Activated CD8-positive, alpha-beta memory T cell treated with anti-CD3 and anti-CD28 coated beads, Interleukin-2, amount 50 U/mL, for 1 hour (primary cell): ENCODE results near the gene ASB2.

Experiments used
- DNase-seq: peaks from one replicate; pipeline ENCODE4 v3.0.0-alpha.2; 2020; ENCODE audit errors: extremely low read depth

Gene ASB2

GRCh38 chr14:93963692-93964091, 12.7 kb downstream of the ASB2 start:
- no peak for DNase-seq

GRCh38 chr14:93962701-93963601, 13.4 kb downstream of the ASB2 start:
- no peak for DNase-seq

DNA sequence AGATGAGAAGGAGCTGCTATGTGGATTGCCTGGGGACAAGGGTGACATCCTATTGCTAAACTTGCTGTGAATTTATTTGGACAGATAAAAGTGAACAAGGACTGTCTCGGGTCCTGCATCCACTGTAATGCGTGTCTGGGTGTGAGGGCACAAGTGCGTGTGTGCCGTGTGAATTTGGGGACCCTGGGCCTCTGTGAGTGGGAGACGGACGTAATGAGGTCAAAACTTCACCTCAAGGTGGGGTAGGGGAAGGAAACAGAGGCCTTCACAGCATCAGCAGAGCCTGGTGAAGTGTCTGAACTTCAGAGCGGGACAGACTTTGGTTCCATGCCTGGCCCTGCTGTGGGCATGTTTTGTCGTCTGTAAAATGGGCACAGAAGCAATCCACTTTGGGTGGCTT, 14.8 kb downstream of the ASB2 start:
- no peak for DNase-seq

DNA sequence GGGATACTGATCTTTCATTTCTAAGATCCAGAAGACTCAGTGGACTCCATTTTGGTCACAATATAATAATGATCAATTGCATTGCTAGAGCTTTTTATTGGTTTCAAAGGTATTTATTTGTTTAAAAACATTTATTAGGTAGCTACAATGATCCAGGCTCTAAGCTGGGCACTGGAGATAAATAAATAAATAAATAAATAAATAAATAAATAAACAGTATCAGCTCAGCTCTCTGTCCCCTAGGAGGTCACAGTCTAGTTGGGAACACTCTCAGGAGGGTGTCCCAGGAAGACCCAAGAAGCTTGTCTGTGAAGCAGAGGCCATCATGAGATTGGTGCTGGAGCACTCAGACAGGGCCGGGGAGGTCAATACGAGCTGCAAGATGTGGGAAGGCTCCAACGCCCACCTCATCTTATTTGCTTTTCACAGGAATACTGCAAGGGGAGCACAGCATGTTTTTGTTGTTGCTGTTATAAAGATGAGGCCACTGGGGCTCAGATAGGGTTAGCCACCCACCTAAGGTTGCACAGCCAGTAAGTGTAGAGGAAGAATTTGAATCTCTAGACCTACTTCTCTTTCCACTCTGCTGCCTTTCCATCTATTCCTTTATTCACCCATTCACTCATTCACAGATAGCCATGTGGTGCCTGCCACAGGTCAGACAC, 15.5 kb downstream of the ASB2 start:
- no peak for DNase-seq

DNA sequence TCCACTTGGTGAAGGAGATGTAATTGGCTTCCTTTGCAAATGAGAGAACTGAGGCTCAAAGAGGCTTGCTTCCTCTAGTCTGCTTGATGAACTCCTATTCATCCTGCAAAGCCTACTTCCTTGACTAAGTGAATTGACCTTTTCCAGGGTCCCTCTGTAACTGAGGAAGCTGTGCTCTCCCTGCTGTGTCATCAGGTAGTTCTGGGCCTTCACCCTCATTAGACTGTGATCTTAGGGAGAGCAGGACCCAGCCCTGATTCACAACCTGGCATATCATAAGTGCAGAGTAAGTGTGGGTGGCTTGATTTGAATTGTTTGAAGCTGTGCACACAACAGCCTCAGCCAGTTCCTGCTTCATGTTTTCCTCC, 16.3 kb downstream of the ASB2 start:
- DNase-seq = no peak

GRCh38 chr14:93959239-93960107, 16.9 kb downstream of the ASB2 start:
- peak; percentile 84 for DNase-seq

DNA sequence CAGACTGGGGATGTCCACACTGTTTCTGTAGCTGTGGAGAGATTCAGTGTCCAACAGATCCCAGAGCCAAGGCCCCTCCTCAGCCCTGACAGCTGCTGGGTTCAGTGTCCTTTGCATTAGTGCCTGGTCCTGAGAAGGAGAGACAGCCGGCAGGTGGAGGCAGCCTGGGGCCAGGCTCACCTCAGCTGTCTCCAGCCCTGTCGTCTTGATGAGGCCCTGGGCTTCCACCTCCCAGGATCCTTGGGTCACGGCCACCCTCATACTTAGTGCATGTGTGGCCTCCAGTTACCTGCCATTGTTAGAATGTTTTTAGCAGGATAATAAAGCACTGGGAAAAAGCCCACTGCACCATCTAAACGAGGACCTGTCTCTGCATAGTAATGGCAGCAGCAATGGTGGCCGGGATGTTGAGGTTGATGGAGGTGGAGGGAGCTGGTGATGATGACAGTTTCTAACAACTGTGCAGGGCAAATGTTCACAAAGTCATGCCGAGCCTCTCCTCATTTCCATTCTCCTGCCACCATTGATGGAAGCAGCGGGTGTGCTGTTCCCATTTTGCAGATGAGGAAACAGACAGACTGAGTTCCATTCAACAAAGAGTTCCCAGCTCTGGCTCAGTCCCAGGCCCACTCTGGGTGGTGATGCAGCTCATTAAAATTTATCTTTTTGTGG, 17.7 kb downstream of the ASB2 start:
- DNase-seq = no peak

- DNase-seq = no peak
Measured at GRCh38 chr14:93957751-93958566, 18.4 kb downstream of the ASB2 start.

- DNase-seq = no peak
Measured at GRCh38 chr14:93957333-93957710, 19.0 kb downstream of the ASB2 start.

GRCh38 chr14:93956514-93957332, 19.6 kb downstream of the ASB2 start:
- DNase-seq = no peak

- no peak for DNase-seq
Measured at GRCh38 chr14:93955850-93956481, 20.4 kb downstream of the ASB2 start.

GRCh38 chr14:93954900-93955849, 21.2 kb downstream of the ASB2 start:
- DNase-seq = no peak

- DNase-seq = no peak
Measured at GRCh38 chr14:93954516-93954830, 21.9 kb downstream of the ASB2 start.

DNA sequence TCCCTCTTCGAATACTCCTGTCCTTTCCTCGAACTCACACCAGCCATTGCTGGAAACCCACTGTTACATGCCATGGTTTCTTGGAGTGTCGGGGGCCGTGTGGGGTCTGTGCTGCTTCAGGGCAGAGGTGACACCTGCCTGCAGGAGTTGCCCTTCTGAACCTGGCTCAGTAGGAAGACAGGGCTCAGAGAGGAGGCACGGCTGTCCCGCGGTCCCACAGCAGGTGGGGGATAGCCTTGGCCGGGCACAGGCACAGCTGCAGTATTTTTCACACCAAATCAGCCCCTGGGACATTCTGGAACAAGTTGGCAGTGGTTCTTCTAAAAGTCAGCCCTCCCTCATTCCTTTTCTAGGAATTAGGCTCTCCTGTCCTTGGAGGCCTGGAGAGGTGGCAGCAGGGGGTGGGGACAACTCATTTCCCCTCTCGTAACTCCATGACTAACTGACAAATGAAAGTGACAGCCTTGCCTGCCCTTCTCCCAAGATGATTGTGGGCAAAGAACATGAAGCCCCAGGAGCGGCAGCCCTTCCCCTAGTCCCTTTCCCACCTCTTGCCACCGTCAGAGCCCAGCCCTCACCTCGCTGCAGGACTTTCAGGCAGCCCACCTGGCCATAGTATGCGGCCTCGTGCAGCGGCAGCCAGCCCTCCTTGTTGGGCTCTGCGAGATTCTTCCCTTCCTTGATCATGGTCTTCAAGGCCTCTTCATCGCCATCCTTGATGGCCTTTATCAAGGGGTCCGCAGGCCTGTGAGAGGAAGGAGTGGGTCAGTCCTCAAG, 22.4 kb downstream of the ASB2 start:
- DNase-seq = no peak

DNA sequence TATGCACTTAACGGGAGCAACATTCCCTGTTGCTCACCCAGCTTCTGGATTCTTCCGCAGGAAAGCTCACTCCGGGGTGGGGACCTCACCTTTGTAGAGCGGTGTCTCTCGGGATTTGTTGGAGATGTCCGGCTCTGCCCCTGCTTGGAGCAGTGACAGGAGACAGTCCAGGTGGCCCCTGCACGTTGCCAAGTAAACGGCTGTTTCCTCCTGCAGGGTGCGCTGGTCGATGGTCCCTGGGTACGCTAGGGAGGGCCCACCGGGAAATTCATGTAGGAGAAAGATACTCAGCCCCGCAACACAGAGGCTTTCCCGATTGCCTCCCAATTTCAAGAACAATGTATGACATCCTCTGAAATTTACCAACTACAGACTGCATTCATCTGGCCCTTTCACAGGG, 23.1 kb downstream of the ASB2 start:
- DNase-seq = no peak

DNA sequence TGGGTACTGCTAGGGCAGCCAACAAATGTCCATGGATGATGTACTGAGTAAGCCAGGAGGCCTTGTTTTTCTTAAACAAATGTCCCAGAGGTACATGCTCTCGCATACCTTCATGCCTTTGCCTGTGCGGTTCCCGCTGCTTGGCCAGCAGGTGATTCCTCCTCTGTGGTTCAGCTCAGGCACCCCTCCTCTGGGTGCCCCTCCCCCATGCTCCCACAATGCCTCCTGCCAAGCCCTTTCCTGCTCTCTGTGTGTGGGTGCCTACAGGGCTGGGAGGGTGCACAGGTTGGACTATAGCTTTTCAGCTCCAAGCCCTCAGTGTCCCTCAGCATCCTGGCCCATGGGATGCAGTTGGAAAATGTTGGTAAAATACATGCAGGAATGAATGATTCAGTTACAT, 23.5 kb downstream of the ASB2 start:
- DNase-seq = no peak

DNA sequence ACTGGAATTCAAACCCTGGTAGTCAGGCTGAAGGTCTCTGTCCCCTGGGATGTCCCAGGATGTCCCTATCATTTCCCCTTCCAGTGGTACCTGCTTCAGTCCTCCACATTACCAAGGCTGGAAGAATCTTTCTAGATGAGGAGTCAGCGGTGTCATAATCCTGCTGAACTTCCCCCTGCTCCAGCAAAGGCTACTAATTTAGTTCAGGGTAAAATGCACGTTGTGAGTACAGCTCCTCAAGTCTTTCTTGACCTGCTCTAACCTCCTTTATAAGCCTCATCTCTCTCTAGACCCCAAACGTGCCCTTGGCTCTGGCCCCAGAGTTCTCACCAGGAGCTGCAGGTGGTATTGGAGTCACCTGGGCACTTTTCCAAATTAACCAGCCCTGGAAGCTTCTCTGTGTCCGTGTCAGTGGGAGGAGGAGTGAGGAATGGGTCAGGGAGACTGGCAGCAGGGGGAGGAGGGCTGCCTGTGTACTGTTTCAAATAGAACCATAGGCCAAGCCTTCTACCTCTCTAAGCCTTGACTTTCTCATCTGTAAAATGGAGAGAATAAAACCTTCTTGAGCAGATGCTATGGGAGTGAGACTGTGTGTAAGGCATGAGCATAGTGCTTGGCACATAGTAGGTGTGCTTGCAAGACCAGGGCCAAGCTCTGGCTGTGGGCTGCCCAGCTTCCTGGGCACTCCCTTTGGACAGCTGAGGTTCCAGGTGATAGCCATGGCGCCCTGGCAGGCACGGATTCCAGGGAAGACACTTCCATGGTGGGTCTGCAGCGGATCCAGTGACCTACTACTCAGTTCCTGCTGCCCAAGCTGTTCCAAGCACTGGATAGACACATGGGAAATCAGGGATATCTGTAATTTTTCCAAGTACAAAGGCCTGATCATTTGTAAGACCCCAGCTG, 24.5 kb downstream of the ASB2 start:
- no peak for DNase-seq
